KOPT-K1 (cell line): ENCODE data around the gene RNF168.
A peak's percentile ranks its signal among the peaks of the same experiment; 100 is the strongest.
"Not testable (repeated sequence)": the region's sequence is repeated elsewhere in the genome, so short reads cannot be mapped to it uniquely, and the experiment has no call there.

Experiments
- H3K27ac ChIP-seq: fragments of 200-600 bp; sonication (generic); 2 replicates; pipeline ENCODE4 v1.5.1; 2016; ENCODE audit warnings: antibody characterized with exemption, mild to moderate bottlenecking, low read depth, low read length; ENCODE audit not compliant: poor library complexity, severe bottlenecking
- H3K36me3 ChIP-seq: fragments of 200-600 bp; sonication (generic); 2 replicates; pipeline ENCODE4 v1.5.1; 2017; ENCODE audit warnings: antibody characterized with exemption, mild to moderate bottlenecking, low read length, moderate library complexity; ENCODE audit not compliant: insufficient read depth
- H3K9me3 ChIP-seq: fragments of 200-600 bp; sonication (generic); 2 replicates; pipeline ENCODE4 v1.5.1; 2017; ENCODE audit warnings: antibody characterized with exemption, low read length, mild to moderate bottlenecking; ENCODE audit not compliant: insufficient read depth, poor library complexity, severe bottlenecking

RNF168 gene

DNA sequence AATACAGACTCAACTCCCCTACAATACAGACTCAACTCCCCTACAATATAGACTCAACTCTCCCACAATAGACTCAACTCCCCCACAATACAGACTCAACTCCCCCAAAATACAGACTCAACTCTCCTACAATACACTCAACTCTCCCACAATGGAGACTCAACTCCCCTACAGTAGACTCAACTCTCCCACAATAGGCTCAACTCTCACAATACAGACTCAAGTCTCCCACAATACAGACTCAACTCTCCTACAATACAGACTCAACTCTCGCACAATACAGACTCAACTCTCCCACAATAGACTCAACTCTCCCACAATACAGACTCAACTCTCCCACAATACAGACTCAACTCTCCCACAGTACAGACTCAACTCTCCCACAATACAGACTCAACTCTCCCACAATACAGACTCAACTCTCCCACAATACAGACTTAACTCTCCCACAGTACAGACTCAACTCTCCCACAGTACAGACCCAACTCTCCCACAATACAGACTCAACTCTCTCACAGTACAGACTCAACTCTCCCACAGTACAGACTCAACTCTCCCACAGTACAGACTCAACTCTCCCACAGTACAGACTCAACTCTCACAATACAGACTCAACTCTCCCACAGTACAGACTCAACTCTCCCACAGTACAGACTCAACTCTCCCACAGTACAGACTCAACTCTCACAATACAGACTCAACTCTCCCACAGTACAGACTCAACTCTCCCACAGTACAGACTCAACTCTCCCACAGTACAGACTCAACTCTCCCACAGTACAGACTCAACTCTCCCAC, 40.7 kb downstream of the RNF168 start:
- H3K9me3 ChIP-seq, H3K36me3 ChIP-seq, H3K27ac ChIP-seq: not testable (repeated sequence)

GRCh38 chr3:196458063-196458462, 45.5 kb downstream of the RNF168 start:
- Histone ChIP-seq H3K27ac (no peak overlapping the region), H3K9me3 (no peaks in the 10 kb centered on the region), H3K36me3 (no peaks in the 10 kb centered on the region)

- not testable (repeated sequence) for H3K9me3 ChIP-seq, H3K36me3 ChIP-seq, H3K27ac ChIP-seq
Observed at GRCh38 chr3:196457470-196457869, 46.1 kb downstream of the RNF168 start.

DNA sequence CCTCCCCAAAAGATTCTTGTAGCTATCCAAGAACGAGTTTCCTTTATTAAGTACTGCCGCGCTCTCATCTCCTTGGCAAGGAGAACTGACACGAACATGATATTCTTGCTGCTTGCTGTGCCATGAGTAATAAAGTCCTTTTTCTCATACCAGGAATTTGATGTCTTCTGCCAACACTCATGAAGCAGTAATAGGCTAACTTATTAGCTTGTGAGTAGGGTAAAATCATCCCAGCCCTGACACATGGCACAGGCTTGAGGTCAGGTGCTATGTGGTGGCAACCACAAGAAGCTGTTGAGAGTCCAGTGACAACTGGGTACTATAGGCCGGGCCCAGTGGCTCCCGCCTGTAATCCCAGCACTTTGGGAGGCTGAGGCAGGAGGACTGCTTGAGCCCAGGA, 48.6 kb downstream of the RNF168 start:
- no peaks in the 10 kb centered on the region for H3K36me3 ChIP-seq
- H3K27ac ChIP-seq = no peak overlapping the region
- H3K9me3 ChIP-seq = no peaks in the 10 kb centered on the region

- not testable (repeated sequence) for H3K36me3 ChIP-seq, H3K9me3 ChIP-seq, H3K27ac ChIP-seq
Observed at GRCh38 chr3:196445391-196445790, 58.2 kb downstream of the RNF168 start.

- no peaks in the 10 kb centered on the region for H3K36me3 ChIP-seq
- no peak overlapping the region for H3K27ac ChIP-seq
- no peaks in the 10 kb centered on the region for H3K9me3 ChIP-seq
Observed at GRCh38 chr3:196444500-196444894, 59.1 kb downstream of the RNF168 start.

GRCh38 chr3:196440696-196441095, 62.9 kb downstream of the RNF168 start:
- Histone ChIP-seq H3K9me3 (no peaks in the 10 kb centered on the region), H3K27ac (no peak overlapping the region), H3K36me3 (no peaks in the 10 kb centered on the region)

- Histone ChIP-seq H3K27ac (no peak overlapping the region), H3K9me3 (no peaks in the 10 kb centered on the region), H3K36me3 (no peaks in the 10 kb centered on the region)
Observed at GRCh38 chr3:196440041-196440537, 63.5 kb downstream of the RNF168 start.

GRCh38 chr3:196432137-196432879, 71.3 kb downstream of the RNF168 start, which contains the start of gene UBXN7:
Gene UBXN7 (minus strand): TSS chr3:196432427. CDS start chr3:196432399, 28 bp downstream.
- H3K27ac ChIP-seq = peak within 1 kb of the TSS; percentile 66
- peaks cover 9% of the 10 kb centered on the region for H3K36me3 ChIP-seq
- H3K9me3 ChIP-seq = no peaks in the 10 kb centered on the region

DNA sequence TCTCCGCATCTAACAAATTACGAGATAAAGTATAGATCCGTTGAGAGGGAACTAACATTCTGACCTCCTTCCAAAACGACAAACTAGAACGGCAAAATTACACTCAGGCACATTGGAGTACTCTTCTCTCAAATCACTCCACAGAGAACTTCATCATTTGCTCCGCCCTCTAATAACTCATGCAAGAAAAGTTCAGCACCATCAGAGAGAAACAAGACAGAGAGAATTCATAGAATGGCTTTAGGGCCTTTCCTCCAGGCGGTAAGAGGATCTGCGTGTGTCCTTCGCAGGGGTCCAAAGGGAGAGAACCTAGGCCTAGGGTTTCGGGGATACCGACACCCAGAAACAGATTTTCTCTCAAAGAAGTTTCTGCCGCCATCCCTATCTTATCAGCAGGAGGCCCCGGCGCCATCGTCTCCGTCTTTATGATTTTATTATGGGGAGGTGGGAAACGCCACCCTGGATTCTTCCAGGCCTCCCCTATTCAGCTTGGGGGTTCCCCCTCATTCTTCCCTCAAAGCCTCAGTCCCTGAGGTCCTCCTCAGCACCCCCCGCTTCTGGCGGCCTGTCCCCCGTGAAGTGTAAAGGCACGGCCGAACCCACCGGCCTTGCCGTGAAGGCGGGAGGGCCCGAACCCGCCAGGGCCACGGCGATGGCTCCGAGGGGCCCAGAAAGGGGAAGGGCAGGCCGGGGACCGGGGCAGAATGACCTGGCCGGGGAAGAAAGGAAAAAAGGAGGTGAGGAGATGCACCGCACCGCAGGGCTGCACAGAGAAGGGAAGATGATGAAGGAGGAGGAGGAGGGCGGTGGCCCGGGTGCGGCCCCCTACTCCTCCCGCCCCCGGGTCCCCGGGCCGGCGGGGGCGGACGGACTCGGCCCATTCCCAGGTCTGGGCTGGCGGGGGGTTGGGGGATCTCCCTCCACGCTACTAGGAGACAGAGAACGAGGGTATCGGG, 72.1 kb downstream of the RNF168 start:
- H3K36me3 ChIP-seq = peaks cover 15% of the 10 kb centered on the region
- no peaks in the 10 kb centered on the region for H3K9me3 ChIP-seq
- peak overlapping the region; percentile 66 for H3K27ac ChIP-seq

DNA sequence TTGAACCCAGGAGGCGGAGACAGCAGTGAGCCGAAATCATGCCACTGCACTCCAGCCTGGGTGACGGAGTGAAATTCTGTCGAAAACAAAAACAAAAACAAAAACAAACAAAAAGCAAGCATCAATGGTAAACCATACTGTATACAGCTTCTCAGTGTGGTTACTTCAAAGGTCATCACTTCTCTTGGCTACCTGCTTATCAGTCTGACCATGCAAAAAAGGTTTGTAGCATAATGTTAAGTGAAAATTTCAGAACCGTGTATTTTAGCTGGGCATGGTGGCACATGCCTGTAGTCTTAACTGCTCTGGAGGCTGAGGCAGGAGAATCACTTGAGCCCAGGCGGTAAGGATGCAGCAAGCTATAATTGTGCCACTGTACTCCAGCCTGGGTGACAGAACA, 75.5 kb downstream of the RNF168 start:
- no peaks in the 10 kb centered on the region for H3K9me3 ChIP-seq
- no peak overlapping the region for H3K27ac ChIP-seq
- H3K36me3 ChIP-seq = peaks cover 23% of the 10 kb centered on the region

DNA sequence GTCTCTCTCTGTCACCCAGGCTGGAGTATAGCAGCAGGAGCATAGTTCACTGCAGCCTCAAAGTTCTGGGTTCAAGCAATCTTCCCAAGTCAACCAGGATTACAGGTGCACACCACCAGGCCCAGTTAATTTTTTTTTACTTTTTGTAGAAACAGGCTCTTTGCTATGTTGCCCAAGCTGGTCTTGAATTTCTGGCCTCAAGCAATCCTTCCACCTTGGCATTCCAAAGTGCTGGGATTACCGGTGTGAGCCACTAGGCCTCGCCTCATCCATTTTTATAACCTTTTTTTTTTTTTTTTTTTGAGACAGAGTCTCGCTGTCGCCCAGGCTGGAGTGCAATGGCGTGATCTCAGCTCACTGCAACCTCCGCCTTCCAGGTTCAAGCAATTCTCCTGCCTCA, 79.1 kb downstream of the RNF168 start:
- not testable (repeated sequence) for H3K9me3 ChIP-seq, H3K27ac ChIP-seq
- H3K36me3 ChIP-seq = peaks cover 23% of the 10 kb centered on the region

GRCh38 chr3:196423044-196423781, 80.4 kb downstream of the RNF168 start:
- no peak overlapping the region for H3K27ac ChIP-seq
- no peaks in the 10 kb centered on the region for H3K9me3 ChIP-seq
- peaks cover 23% of the 10 kb centered on the region for H3K36me3 ChIP-seq

GRCh38 chr3:196421668-196422067, 81.9 kb downstream of the RNF168 start:
- not testable (repeated sequence) for H3K27ac ChIP-seq, H3K36me3 ChIP-seq, H3K9me3 ChIP-seq
